ENCODE measurements around the gene PHF12. TPM values are rescaled to one million over a fixed set of nuclear protein-coding genes. Genes with fewer than 3 reads are reported as not detected.

Gene PHF12
- total and polyA plus RNA-seq, 10 of the 15 experiments (the other 5 are each of a cell fraction or from before 2014, with no cell fraction given): 1.3 to 43.9 (median 19.2) TPM

DNA sequence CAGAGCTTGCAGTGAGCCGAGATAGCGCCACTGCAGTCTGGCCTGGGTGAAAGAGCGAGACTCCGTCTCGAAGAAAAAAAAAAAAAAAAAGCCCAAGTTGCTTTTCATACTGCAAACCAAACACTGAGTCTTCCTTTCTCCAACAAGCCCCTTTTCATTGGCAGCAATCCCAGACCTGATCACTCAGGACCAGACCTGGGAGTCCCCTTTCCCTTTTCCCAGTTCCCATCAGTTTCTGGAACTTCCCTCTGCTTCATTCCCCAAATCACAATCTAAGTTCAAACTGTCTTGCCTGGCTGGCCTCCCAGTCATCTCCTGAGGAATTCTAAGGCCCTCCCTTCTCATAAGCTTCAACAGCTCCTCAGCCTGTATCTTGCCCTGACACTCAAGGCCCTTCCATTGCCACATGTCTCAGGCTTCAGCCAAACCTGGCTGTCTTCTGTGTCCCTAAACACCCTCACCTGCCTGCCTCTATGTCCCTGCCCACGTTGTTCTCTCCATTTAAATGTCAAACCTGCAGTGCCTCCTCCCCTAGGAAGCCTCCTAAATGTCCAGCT lies 11.8 kb upstream of the PHF12 start (continued):
- TF ChIP-seq BCLAF1 (IDR thresholded peaks at IDR 0.05) (no peak), SREBF1 (IDR thresholded peaks at IDR 0.05; ENCODE audit: low read length) (no peak), MYC (IDR thresholded peaks at IDR 0.05; ENCODE audit: insufficient read depth, insufficient read length, insufficient replicate concordance, low read length, severe bottlenecking) (no peak)

DNA sequence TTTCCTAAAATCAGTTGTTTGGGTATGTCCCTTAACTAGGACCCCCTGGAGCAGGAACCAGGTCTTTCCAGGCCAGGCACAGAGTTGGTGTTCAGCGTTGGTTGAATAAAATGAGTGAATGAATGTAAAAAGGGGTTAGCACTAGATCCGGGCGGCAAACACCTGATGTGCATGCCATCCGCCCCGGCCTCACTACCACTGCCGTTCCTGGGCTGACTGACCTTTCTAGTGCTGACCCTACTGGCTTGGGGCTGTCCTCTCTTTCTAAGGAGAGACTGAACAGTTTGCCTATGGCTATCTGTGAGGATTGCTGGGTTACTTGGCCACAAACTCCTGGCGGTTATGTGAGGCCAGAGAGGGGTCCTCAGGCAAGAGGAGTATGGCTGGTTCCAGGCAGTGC lies 10.1 kb upstream of the PHF12 start:
- CTCF ChIA-PET: interaction anchor here (0.5 to 5.4 kb wide), 4 partner anchors 8 to 234 kb away, joined by 3 to 415 read pairs (median 28); partner anchors contain the start of gene PHF12
- POLR2A ChIA-PET: no interaction called here
- Histone ChIP-seq H3K79me2 (ENCODE audit: control insufficient read depth, insufficient read depth, low read length) (no peaks in the 10 kb centered on the region), H4K20me1 (ENCODE audit: control insufficient read depth, insufficient read depth) (no peaks in the 10 kb centered on the region), H3K4me2 (ENCODE audit: control insufficient read depth, insufficient read depth) (no peak overlapping the region), H3K27me3 (replicated peaks in 1 of 2; ENCODE audit: control insufficient read depth in 2 of 2, insufficient read depth in 2 of 2, low read length in 1 of 2) (peaks cover 0 to 2% of the 10 kb centered on the region in 2 experiments; a peak in 1 of 4 replicates), H2AFZ (ENCODE audit: control insufficient read depth, low read depth, low read length) (no peak overlapping the region), H3K4me3 (no peak overlapping the region), H3K36me3 (ENCODE audit: control insufficient read depth in 2 of 2, insufficient read depth in 2 of 2, low read length in 1 of 2) (no peaks in the 10 kb centered on the region), H3K4me1 (ENCODE audit: control insufficient read depth, insufficient read depth, low read length) (no peaks in the 10 kb centered on the region), H3K27ac (ENCODE audit: control insufficient read depth, insufficient read depth) (no peak overlapping the region), H3K9me3 (replicated peaks; ENCODE audit: control insufficient read depth, insufficient read depth, low read length) (no peaks in the 10 kb centered on the region), H3K9ac (ENCODE audit: control insufficient read depth, insufficient read depth, low read length) (no peak overlapping the region)
- no peak for FAIRE-seq
- TF ChIP-seq ESRRA (IDR thresholded peaks at IDR 0.05; ENCODE audit: low read length): no peak
- no peak for TF ChIP-seq CEBPB (IDR thresholded peaks at IDR 0.05; ENCODE audit: borderline replicate concordance in 1 of 2, low read depth in 2 of 2, low read length in 2 of 2)
- TF ChIP-seq YY1 (IDR thresholded peaks at IDR 0.05; ENCODE audit: low read depth, low read length): no peak
- TF ChIP-seq ZNF207 (IDR thresholded peaks at IDR 0.05; ENCODE audit: borderline replicate concordance): no peak
- TF ChIP-seq IKZF2 (IDR thresholded peaks at IDR 0.05): no peak
- TF ChIP-seq RB1 (IDR thresholded peaks at IDR 0.05; ENCODE audit: borderline replicate concordance): no peak
- TF ChIP-seq, protein P1, sequence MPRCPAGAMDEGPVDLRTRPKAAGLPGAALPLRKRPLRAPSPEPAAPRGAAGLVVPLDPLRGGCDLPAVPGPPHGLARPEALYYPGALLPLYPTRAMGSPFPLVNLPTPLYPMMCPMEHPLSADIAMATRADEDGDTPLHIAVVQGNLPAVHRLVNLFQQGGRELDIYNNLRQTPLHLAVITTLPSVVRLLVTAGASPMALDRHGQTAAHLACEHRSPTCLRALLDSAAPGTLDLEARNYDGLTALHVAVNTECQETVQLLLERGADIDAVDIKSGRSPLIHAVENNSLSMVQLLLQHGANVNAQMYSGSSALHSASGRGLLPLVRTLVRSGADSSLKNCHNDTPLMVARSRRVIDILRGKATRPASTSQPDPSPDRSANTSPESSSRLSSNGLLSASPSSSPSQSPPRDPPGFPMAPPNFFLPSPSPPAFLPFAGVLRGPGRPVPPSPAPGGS (IDR thresholded peaks at IDR 0.05; ENCODE audit: borderline replicate concordance, insufficient read depth, low read depth, low read length, poor library complexity, severe bottlenecking): no peak
- TF ChIP-seq POLR2AphosphoS5 (IDR thresholded peaks at IDR 0.05; ENCODE audit: low read length): no peak
- no peak for TF ChIP-seq GATAD2B (conservative IDR thresholded peaks at IDR 0.05; ENCODE audit: low read depth)
- no peak for TF ChIP-seq TCF3 (IDR thresholded peaks at IDR 0.05; ENCODE audit: borderline replicate concordance, insufficient read depth, low read depth, low read length)
- no peak for TF ChIP-seq BMI1 (IDR thresholded peaks at IDR 0.05; ENCODE audit: borderline replicate concordance)
- no peak for TF ChIP-seq ATF7 (IDR thresholded peaks at IDR 0.05; ENCODE audit: low read depth)
- no peak for TF ChIP-seq SMAD1 (IDR thresholded peaks at IDR 0.05; ENCODE audit: low read depth, partially characterized antibody)
- no peak for TF ChIP-seq MEF2B (IDR thresholded peaks at IDR 0.05; ENCODE audit: partially characterized antibody, poor library complexity, severe bottlenecking)
- 48% methylated on average over 7 of the region's 7 CpGs for WGBS (ENCODE audit: insufficient coverage, insufficient replicate concordance, low lambda C conversion rate, missing lambda C conversion rate)
- no TSS peak for BruUV-seq (replicated peaks)
- DNase-seq (ENCODE audit: low read depth, low spot score): no peak
- SMC1A ChIA-PET (ENCODE audit: uncharacterized antibody, unreplicated experiment): interaction anchor here (1.3 to 1.5 kb wide), 2 partner anchors 8 to 105 kb away, joined by 4 read pairs; no protein-coding TSS in a partner anchor
- intact Hi-C loops (cut with micrococcal nuclease; ENCODE audit: unreplicated experiment): loop anchor here (1.0 kb wide), 1 partner anchor 16 kb away; no protein-coding TSS in a partner anchor
- RAD21 ChIA-PET (ENCODE audit: unreplicated experiment): interaction anchor here (1.2 to 1.6 kb wide), 2 partner anchors 9 to 163 kb away, joined by 3 to 4 read pairs; no protein-coding TSS in a partner anchor
- no peak for ATAC-seq
- in situ Hi-C loops (cut with MboI): no loop called here

Measured in GM12878 (cell line).